ENCODE data around the gene OPCML. TPM values are rescaled to one million over a fixed set of nuclear protein-coding genes. Genes with fewer than 3 reads are reported as not detected.

Gene OPCML
- total RNA-seq, 1 experiment from 2014 or later: not detected

DNA sequence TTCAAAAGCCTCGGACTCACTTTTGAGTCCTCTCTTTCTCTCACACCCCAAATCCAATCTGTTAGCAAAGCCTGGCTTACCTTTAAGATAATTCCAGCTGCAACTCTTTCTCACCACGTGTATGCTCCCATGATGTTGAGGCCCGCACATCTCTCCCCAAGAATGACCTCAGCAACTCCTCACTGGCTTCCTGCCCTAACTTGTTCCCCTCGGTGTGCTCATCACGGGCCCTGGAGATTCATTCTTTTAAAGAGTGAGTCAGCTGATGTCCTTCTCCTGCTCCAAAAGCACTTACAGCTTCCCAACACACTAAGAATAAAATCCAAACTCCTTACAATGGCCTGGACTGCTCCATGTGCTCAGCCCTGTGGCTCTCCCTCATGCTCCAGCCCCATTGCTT lies 1041.3 kb downstream of the OPCML start:
- intact Hi-C loops (cut with micrococcal nuclease; ENCODE audit: unreplicated experiment): no loop called here
- H3K4me3 ChIP-seq (ENCODE audit: low read depth in 2 of 2, low read length in 2 of 2): no peak overlapping the region
- ChIA-PET CTCF (no interaction called here), POLR2A (no interaction called here)
- H3K9me3 ChIP-seq (ENCODE audit: control insufficient read depth, insufficient read depth, low read depth, low read length): no peaks in the 10 kb centered on the region
- H3K27me3 ChIP-seq (ENCODE audit: control insufficient read depth, insufficient read depth, low read length): no peaks in the 10 kb centered on the region
- no peaks in the 10 kb centered on the region for H3K36me3 ChIP-seq (ENCODE audit: control insufficient read depth, insufficient read depth, low read length)
- H3K4me1 ChIP-seq (ENCODE audit: control insufficient read depth, insufficient read depth, low read length): no peaks in the 10 kb centered on the region
- DNase-seq (ENCODE audit: low read depth, low spot score): no peak
- no TSS peak for BruUV-seq (replicated peaks)
- in situ Hi-C loops (cut with HindIII; ENCODE audit: low pct_unique_long_range_greater_than_20kb, low sequenced_read_pairs): no loop called here
- no peak for ATAC-seq
- H3K27ac ChIP-seq (ENCODE audit: low read length): no peak overlapping the region
- TF ChIP-seq TCF7L2 (IDR thresholded peaks at IDR 0.05; ENCODE audit: low read depth, low read length) (no peak), POLR2AphosphoS5 (IDR thresholded peaks at IDR 0.05; ENCODE audit: low read depth, low read length) (no peak), SIN3A (IDR thresholded peaks at IDR 0.05; ENCODE audit: borderline replicate concordance, insufficient read depth, low read depth, low read length) (no peak)
- TF ChIP-seq, protein P1, sequence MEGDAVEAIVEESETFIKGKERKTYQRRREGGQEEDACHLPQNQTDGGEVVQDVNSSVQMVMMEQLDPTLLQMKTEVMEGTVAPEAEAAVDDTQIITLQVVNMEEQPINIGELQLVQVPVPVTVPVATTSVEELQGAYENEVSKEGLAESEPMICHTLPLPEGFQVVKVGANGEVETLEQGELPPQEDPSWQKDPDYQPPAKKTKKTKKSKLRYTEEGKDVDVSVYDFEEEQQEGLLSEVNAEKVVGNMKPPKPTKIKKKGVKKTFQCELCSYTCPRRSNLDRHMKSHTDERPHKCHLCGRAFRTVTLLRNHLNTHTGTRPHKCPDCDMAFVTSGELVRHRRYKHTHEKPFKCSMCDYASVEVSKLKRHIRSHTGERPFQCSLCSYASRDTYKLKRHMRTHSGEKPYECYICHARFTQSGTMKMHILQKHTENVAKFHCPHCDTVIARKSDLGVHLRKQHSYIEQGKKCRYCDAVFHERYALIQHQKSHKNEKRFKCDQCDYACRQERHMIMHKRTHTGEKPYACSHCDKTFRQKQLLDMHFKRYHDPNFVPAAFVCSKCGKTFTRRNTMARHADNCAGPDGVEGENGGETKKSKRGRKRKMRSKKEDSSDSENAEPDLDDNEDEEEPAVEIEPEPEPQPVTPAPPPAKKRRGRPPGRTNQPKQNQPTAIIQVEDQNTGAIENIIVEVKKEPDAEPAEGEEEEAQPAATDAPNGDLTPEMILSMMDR (IDR thresholded peaks at IDR 0.05): no peak

DNA sequence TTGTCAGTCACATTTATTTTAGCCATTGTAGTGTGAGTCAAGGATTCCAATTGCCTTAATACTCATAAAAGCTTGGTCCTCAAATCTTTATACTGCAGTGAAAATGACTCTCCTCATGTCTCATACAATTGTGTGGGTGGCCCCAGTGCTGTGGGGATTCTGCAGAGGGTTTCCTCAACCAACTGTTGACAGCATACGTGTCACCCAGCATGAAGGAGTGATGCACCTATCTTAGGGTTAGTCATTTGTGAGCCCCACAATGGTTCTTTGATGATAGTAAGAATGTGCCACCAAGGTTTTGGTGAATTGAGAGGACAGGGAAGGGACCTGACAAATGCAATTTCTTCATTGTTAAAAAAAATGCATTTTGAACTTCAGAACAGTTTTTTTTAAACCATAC lies 1046.2 kb downstream of the OPCML start:
- intact Hi-C loops (cut with micrococcal nuclease; ENCODE audit: unreplicated experiment) (no loop called here), in situ Hi-C loops (cut with HindIII; ENCODE audit: low pct_unique_long_range_greater_than_20kb, low sequenced_read_pairs) (no loop called here)
- POLR2A ChIA-PET: no interaction called here
- DNase-seq (ENCODE audit: low read depth, low spot score): no peak
- TF ChIP-seq, protein P1 (IDR thresholded peaks at IDR 0.05): no peak
- TF ChIP-seq TCF7L2 (IDR thresholded peaks at IDR 0.05; ENCODE audit: low read depth, low read length) (no peak), SIN3A (IDR thresholded peaks at IDR 0.05; ENCODE audit: borderline replicate concordance, insufficient read depth, low read depth, low read length) (no peak), POLR2AphosphoS5 (IDR thresholded peaks at IDR 0.05; ENCODE audit: low read depth, low read length) (no peak)
- TF ChIP-seq, protein P2, sequence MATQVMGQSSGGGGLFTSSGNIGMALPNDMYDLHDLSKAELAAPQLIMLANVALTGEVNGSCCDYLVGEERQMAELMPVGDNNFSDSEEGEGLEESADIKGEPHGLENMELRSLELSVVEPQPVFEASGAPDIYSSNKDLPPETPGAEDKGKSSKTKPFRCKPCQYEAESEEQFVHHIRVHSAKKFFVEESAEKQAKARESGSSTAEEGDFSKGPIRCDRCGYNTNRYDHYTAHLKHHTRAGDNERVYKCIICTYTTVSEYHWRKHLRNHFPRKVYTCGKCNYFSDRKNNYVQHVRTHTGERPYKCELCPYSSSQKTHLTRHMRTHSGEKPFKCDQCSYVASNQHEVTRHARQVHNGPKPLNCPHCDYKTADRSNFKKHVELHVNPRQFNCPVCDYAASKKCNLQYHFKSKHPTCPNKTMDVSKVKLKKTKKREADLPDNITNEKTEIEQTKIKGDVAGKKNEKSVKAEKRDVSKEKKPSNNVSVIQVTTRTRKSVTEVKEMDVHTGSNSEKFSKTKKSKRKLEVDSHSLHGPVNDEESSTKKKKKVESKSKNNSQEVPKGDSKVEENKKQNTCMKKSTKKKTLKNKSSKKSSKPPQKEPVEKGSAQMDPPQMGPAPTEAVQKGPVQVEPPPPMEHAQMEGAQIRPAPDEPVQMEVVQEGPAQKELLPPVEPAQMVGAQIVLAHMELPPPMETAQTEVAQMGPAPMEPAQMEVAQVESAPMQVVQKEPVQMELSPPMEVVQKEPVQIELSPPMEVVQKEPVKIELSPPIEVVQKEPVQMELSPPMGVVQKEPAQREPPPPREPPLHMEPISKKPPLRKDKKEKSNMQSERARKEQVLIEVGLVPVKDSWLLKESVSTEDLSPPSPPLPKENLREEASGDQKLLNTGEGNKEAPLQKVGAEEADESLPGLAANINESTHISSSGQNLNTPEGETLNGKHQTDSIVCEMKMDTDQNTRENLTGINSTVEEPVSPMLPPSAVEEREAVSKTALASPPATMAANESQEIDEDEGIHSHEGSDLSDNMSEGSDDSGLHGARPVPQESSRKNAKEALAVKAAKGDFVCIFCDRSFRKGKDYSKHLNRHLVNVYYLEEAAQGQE (IDR thresholded peaks at IDR 0.05; ENCODE audit: insufficient read depth in 1 of 2, low read depth in 2 of 2, low read length in 1 of 2): no peak
- Histone ChIP-seq H3K4me3 (ENCODE audit: low read depth in 2 of 2, low read length in 2 of 2) (no peak overlapping the region), H3K27me3 (ENCODE audit: control insufficient read depth, insufficient read depth, low read length) (no peaks in the 10 kb centered on the region), H3K36me3 (ENCODE audit: control insufficient read depth, insufficient read depth, low read length) (no peaks in the 10 kb centered on the region), H3K27ac (ENCODE audit: low read length) (no peak overlapping the region), H3K4me1 (ENCODE audit: control insufficient read depth, insufficient read depth, low read length) (no peaks in the 10 kb centered on the region), H3K9me3 (ENCODE audit: control insufficient read depth, insufficient read depth, low read depth, low read length) (no peaks in the 10 kb centered on the region)
- CTCF ChIA-PET: no interaction called here
- no TSS peak for BruUV-seq (replicated peaks)
- no peak for ATAC-seq
